Dedifferentiated amniotic fluid mesenchymal stem cell (primary cell): ENCODE data around the gene PKM.
"Not testable (repeated sequence)": the region's sequence is repeated elsewhere in the genome, so short reads cannot be mapped to it uniquely, and the experiment has no call there.

Experiments
- DNase-seq: peaks from one replicate; pipeline ENCODE4 v3.0.0-alpha.2; 2016; ENCODE audit errors: extremely low spot score

Gene PKM

DNA sequence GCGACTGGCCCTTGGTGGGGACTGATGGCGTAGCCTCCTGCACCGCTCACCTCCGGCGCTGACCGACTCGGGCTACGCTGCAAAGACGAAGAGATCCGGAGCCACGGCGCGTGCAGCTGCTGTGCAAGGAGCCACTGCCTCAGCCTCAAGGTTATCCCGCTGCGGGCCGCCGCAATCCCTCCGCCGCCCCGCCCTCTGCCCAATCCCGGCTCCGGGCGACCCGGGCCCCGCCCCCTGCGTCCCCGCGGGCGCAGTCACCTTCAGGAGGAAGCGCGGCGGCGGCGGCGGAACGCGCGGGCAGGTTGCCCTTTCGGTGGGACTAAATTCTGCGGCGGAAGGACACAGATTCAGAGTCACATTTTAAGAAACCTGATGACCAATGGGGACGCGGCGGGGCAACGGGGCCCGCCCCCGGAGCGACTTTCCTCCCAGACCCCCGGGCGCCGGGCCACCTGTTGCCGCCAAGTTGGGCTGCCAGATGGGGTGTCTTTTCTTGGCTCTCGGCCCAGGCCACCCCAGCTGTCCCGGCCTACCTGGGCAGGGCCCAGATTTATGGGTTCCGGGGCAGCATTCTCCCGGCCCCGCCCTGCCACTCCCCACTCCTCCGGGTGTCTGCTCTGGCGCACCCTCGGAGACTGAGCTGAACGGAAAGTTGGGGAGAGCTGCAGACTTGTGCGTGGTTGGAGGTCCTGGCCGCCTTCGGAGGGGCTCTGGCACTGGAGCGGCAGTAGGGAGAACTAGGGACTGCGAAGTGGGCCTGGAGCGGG, at the start of gene PKM:
TSS of gene PKM (minus strand) at position 125 of the 767 bp plus-strand sequence. CDS start 12,093 bp downstream, outside the sequence.
- peak; percentile 83 for DNase-seq

DNA sequence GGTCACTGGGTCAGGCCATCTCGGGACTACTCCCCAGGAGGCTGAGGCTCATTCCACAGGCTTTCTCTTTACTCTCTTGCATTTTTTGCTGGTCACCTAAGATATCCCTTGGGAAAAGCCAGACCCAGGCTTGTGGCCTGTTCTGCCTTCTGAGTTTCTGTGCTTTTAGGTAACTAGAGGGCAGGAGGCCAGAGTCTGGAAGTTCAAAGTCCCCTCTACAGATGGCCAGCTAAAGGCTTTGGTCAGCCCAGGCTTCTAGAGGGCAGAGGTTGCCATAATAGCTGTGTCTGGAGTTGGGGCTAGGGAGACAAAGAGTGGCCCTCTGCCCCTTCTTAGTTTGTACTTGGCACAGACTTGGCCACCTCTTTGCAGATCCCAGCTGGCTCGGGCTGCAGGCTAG, 49.8 kb upstream of the PKM start:
- no peak for DNase-seq

DNA sequence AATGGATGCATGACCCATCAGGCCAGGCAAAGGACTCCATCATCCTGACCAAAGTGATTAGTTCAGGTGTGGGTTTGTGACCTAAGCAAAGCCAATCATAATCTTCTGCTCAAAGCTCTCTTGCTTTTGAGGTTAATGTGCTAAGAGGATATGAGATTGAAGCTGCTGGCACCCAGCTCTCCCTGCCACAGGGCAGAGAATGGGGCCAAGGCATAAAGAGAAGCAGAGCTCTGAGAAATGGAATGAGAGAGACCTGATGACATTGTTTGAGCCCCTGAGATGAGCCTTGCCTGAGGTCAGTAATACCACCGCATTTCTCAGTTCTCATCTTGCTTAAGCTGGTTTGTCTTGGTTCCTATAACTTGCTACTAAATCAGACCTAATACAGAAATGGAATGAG, 47.7 kb upstream of the PKM start:
- DNase-seq, result no peak

DNA sequence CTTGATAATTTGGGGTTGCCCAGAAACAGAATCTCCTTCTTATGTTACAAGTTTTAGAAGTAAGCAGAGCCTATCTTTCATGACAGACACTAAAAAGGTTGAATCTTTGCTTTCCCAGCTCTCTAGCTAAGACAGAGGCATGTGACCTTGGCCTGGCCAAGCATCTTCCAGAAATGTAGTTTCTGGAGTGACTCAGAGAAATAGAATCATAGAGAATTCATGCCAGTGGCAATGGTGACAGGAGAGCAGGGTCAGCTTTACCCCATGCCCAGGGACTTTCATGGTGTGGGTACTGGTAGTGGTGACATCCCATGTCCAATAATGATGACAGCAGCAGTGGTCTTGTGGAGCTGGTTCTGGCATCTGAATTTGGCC, 45.3 kb upstream of the PKM start:
- DNase-seq, result no peak

DNA sequence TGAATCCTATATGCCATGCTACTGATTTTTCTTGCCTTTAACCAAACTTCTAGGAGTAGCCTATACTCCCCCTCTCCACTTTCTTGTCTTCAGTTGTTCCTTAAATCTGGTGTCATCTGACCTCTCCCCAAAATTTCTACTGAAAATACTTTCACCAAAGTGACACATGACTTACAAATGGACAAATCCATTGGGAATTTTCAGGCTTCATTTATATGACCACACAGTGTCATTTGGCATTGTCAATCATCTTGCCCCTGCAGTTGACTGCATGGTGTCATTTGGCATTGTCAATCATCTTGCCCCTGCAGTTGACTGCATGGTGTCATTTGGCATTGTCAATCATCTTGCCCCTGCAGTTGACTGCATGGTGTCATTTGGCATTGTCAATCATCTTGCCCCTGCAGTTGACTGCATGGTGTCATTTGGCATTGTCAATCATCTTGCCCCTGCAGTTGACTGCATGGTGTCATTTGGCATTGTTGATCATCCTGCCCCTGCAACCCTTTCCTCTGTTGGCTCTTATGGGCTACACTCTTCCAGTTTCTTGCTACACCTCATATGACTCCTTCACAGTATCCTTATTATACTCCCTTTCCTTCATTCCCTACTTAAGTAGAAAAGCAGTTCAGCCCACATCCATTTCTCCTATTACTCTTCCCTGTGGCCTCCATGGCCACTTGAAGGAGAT, 44.8 kb upstream of the PKM start:
- DNase-seq, result not testable (repeated sequence)

DNA sequence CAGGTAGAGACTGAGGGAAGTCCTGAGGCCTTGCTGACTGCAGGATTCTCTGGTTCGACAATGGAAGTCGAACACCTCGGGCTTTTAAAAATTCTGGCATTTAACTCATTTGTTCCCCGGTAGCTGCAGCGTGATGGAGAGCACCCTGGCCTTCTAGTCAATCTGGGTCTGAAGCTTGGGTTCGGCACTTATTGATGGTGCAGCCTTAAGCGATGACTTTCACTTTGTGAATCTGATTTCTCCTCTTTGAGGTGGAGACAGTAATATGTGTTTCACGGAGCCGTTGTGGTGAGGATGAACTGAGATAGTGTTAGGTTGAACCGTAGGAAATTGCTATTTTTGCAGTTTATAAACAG, 42.0 kb upstream of the PKM start:
- DNase-seq, result no peak

DNA sequence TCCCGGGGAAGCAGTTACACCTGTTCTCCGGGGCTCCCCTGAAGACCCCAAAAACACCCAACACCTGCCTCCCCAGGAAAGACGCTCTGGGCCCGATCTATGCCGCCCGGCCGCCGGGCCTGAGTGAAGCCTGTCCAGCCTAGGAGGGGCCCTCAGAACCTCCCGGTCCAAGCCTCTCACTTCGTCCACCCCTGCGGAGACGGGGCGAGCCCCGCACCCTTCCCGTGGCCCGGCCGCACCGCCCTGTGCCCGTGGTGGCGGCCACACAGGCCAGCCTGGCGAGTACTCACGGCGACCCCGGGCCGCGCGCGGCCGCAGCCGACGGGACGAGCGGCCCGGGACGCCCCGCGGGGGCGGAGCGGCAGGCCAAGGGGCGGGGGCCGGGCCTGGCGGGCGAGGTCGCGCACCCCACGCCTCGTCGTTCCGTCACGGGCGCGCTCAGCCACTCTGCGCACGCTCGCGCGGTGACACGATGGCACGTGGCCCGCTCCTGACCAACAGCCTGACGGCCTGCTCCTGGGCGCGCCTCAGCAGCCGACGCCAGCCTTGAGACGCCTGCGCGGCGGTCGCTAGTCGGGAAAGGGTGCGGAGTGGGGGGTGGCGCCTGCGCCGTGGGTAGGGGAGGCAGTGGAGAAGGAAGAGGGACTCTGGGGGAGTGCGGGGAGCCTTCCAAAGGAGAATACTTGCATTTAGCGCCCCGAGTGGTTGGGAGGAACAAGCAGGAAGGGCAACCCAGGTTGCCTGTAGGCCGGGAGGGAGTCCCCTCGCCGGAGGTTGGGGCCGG, 41.4 kb upstream of the PKM start, which contains the start of gene PARP6:
TSS of gene PARP6 (minus strand) at position 342 of the 784 bp plus-strand sequence. CDS start 5,077 bp downstream, outside the sequence.
- peak; percentile 96 for DNase-seq

DNA sequence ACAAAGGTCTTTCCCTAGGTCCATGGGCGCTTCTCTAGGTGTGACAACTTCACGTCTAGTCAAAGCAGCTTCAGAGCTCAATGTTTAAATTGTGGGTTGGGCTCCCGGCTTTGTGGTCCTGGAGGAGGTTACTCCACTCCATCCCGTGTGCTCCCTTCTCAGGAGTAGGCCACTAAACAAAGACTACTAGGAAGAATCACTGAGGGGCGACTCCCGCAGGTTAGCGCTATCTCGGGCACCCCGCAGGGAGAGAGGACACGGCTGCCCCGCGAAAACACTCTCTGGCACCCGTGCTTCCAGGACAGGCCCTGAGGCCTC, 40.9 kb upstream of the PKM start:
- DNase-seq, result no peak

DNA sequence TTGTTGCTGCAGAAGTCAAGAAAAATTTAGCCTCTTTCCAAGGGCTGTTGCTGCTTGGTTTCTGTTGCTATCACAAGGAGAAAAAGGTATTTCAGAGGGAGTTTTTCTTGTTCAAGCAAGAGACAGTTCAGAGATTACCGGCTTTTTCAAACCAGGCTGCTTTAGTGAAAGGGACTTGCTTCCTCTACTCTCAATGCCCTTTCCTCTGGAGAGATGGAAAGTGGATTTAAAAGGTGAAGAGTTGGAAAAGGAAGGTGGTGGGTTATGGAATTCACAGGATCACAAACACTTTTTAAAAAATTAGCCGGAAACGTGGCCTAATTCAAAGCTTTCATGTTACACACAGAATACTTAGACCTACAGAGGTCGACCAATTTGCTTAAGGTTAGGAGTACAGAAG, 40.2 kb upstream of the PKM start:
- no peak for DNase-seq

DNA sequence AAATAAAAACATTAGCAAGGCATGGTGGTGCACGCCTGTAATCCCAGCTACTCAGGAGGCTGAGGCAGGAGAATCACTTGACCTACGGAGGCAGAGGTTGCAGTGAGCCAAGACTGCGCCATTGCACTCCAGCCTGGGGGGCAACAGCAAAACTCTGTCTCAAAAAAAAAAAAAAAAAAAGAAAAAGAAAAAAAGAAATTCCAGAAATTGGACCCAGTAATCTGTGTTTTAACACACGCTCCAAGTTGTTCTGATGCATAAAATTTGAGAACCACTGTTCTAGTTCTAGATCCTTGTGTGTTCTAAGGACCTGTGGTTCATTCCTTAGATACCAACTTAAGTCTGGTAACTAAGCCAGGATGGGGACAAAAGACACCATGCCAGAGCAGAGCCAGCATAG, 38.7 kb upstream of the PKM start:
- no peak for DNase-seq

DNA sequence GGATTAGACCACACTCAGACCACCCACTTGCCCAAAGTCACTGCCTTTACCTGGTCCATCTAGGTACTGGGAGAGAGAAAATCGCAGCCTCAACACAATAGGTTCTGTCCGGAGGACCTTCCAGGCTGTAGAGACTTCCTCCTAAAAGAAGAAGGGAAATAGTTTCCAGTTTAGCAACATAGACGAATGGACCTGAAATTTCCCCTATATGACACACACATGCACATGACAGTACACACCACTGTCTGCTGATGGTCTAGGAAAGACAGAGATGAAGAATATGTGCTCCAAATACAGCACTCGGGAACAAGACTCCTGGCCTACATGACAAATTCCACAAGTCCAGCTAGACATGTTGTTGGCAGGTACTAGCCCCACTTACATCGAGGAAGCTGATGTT, 34.0 kb upstream of the PKM start:
- no peak for DNase-seq

DNA sequence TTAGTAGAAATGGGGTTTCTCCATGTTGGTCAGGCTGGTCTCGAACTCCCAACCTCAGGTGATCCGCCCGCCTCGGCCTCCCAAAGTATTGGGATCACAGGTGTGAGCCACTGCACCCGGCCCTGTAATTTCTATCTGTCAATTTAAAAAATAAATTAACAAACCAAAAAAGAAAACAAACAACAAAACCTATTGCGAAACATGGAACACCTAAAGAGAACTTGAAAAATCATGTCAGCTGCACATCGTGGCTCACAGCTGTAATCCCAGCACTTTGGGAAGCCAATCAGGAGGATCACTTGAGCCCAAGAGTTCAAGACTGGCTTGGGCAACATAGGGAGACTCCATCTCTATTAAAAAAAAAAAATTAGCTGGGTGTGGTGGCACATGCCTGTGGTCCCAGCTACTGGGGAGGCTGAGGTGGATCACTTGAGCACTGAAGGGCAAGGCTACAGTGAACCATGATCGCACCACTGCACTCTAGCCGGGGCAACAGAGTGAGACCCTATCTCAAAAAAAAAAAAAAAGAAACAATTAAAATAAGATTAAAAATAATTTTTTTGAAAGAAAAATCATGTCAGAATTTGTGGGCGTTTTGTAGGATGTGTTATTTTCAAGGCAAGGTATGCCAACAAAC, 21.8 kb upstream of the PKM start:
- DNase-seq, result no peak

DNA sequence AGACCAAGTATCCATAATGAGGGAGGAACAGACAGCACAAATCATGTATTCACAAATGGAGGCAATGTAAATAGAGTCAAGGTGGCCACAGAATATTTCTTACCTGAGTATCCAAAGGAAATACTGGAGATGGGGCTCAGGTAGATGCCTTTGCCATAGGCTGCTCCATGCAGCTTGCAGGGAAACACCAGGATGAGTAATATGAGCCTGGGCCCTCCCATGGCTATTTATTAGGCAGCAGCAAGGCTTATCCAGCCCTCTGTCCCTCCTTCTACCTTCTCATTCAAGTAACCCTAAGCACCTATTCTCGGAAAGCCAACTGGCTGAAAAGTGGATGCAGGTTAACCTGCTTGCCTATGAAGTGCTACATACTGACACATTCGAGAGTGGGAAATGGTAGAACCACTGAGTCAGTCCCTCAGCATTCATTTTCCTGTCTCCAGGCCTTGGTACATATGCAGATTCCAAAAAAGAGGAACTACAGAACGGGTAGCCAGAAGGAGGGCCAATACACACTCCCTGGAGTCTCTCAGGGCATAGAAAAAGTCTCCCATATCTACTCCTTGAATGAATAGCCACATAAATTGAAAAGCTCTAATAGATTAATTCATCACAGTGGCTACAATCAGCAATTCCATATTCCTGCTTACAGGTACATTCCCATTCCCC, 18.3 kb upstream of the PKM start:
- DNase-seq, result no peak

DNA sequence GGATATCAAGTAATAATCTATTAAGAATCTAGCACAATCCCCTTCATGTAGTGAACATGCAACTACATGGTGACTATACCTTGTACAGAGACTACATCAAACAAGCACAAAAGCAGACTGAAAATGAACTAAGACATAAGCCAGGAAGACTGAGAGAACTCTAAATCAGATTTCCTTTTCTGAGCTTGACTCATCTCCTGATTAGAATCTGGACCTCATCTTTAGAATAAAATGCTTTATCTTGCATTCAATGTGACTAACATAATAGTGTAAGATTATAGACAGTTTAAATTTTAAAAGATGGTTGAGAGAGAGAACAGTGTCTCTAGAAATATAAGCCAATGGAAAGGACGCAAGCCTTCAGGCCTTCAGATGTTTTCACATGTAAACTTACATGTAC, 17.5 kb upstream of the PKM start:
- DNase-seq, result no peak

DNA sequence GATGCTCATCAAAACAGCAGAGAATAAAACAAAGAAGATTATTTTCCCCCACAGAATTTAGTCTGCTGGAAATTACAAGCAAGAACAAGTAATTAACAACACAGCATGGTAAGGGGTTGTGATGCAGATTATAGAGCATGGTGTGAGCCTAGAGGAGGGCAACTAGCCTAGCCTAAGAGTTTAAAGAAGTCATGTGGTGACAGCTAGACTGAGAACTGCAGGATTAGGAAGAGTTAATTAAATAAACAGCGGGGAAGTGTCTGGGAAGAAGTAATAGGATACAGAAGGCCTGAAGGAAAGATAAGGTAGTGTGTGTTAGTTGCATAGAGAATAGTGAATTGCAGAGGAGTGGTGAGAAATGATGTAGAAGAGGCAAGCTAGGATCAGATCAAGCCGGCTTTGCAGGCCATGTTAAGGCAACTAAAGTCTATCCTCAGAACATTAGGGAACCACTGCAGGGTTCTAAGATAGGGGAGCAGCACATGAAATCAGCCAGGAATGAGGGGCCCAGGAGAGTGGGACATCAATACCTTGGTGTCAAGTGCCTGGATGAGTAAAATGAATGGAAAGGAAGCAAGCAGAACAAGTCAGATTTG, 11.9 kb upstream of the PKM start:
- DNase-seq, result no peak

DNA sequence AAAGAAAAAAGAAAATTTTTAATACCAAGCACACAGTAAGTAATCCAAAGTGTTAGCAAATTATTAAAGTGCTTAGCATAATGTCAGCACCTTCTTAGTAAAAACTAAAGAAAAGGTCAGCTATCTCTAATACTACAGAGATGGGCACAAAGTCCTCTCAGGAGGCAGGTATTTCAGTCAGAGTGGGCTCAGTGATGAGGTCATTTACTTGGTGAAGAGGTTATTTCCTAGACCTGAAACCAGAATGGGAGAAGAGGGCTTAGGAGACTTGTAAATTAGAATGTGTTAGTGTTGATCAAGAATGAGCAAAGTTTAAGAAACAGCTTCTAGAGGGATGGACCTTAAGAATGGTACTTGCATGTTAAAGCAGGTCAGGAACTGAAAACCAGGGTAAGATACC, 8.7 kb upstream of the PKM start:
- DNase-seq, result no peak

DNA sequence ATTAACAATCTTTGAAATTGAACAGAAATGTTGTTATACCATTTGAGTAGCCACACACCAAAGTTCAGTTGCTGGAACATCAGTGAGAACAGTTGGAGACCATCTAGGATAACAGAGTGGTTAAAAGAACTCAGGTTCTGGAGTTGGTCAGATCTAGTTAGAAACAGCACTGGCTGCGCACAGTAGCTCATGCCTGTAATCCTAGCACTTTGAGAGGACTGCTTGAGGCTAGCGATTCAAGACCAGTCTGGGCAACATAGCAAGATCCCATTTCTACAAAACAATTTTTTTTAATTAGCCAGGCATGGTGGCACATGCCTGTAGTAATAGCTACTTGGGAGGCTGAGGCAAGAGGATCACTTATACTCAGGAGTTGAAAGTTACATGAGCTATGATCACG, 7.6 kb upstream of the PKM start:
- no peak for DNase-seq

DNA sequence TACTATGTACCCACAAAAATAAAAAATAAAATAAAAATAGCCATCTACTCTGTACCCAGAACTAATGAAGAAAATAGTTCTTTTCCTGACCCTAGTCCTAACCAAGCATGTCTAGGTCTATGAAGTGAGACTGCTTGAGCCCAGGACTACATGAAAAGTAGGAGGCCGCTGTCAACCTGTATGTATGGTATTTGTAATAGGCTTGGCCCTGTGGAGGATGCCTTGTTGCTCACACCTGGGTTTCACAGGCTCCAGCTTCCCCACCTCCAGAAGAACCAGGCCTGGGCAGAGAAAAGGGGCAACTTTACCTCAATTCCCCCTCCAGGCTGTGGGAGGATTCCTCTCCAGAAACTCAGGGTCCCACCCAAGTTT, 6.8 kb upstream of the PKM start:
- no peak for DNase-seq

DNA sequence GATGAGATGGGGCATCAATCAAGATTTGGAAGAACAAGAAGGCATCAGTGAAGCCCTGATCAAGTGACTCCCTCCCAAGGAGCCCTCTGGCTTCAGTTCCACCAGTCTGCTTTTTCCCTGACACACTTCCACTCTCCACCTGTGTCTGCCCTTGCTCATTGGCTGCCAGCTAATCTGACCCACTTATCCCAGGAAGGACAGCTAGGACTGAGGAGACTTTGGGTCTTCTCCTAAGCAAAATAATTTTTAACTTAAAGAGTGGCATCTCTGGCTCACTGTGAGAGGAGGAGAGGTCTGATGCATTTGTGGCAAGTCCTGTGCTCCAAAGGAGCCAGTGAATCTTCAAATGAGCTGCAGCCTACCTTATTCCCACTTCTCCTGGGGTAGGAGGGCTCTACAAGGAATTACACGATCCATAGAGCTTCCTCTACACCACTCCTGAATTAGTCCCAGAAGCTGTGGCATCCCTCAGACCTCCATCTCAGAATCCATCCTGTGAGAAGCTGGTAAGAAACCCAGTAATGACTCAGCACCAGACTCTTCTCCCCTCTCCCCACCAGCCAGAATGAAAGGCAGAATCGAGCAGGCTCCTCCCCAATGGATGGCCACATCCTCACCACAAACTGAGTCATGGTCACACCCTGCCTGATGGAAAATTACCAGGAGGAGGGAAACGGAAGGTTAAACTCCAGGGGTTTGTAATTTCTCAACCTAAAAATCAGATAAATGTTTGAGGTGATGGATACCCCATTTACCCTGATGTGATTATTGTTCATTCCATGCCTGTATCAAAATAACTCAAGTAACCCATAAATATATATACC, 6.3 kb upstream of the PKM start:
- DNase-seq, result peak; percentile 98

DNA sequence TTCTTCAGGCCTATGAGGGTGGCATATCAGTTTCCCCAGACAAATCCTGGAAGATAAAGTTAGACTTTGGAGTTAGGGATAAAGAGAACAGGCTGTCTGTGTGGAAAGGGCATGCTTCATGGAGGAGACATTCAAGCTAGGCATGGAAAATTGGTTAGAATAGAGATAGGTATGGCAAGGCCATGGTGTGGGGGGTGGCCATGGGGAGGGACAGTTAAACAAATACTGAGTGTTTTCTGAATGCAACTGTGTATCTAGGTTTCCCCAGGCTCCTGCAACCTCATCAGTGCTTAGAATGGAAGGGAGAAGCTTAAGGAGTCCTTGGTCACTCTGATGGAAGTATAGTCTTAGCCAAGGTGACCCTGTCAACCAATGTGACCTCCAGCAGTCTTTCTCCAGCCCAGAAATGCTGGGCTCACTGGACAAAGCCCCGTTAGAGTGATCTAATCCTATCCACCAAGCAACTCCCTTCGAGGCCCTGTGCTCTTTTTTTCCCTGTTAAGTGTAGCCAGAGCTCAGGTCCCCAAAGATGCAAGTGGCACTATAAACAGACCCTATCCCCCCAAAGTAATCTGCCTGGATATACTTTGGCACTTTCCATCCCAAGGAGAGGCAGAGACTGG, 5.5 kb upstream of the PKM start:
- no peak for DNase-seq
